Ovary (tissue), 9 donors: ENCODE results near the gene NID1. TPM values are rescaled to one million over a fixed set of nuclear protein-coding genes. Genes with fewer than 3 reads are reported as not detected.

Experiments
- DNase-seq, 5 donors: peaks; one replicate each; pipeline ENCODE4 v3.0.0-alpha.2; 2019 to 2020
- H3K27ac ChIP-seq, 2 donors: fragments of 200-600 bp; one replicate each; pipeline versions ENCODE4 v1.5.1 to v1.8.0; 2019 to 2022
- H3K27me3 ChIP-seq: fragments of 200-600 bp; one replicate; pipeline ENCODE4 v1.8.0; 2022
- H3K36me3 ChIP-seq: fragments of 200-600 bp; sonication (generic); one replicate; pipeline ENCODE4 v1.5.1; 2019
- H3K4me1 ChIP-seq: one replicate; pipeline ENCODE4 v1.8.1; 2013; ENCODE audit warnings: mild to moderate bottlenecking, moderate library complexity; ENCODE audit not compliant: insufficient read depth
- H3K4me3 ChIP-seq: fragments of 200-600 bp; sonication (generic); one replicate; pipeline ENCODE4 v1.5.1; 2017
- H3K9me3 ChIP-seq, 2 donors: fragments of 200-600 bp in 1 of 2; sonication (generic) in 1 of 2; one replicate each; pipeline versions ENCODE4 v1.5.1 to v1.8.1; 2013 to 2019; ENCODE audit warnings: mild to moderate bottlenecking in 1 of 2, moderate library complexity in 1 of 2
- EP300 ChIP-seq: sonication (generic); formaldehyde crosslinking; IDR thresholded peaks from one replicate; pipeline ENCODE4 v1.6.1; 2017; ENCODE audit warnings: antibody characterized with exemption
- POLR2A ChIP-seq: fragments of 450-650 bp; IDR thresholded peaks from one replicate; pipeline ENCODE4 v1.6.1; 2017; ENCODE audit warnings: antibody characterized with exemption, mild to moderate bottlenecking, moderate library complexity
- WGBS, 3 donors: extraction: QIAGEN DNeasy Blood & Tissue Kit in 1 of 3; methylation state at CpG; one replicate each; pipeline versions ENCODE4 v1.1.5 to v1.1.7; 2013 to 2017; 5-methylcytosine and 5-hydroxymethylcytosine counted together
- intact Hi-C, 4 donors: fragments of 100-400 bp; cut with DNase I; formaldehyde crosslinking; loops; one replicate each; pipeline versions ENCODE4 v1.11.0 to v1.15.1; 2022 to 2023
- polyA plus RNA-seq, 2 donors: library from polyadenylated mRNA; stranded (reverse); fragments of 200-250 nt in 1 of 2; fragments of 350-450 nt in 1 of 2; fragmentation: Illumina TruSeq in 1 of 2; extraction: RNeasy Lipid Tissue Mini Kit (QIAGEN cat#74804) in 1 of 2; gene quantifications; one replicate each; pipeline ENCODE4 v1.2.3, GENCODE V29; 2013 to 2014
- total RNA-seq, 7 donors: library from RNA; depleted of rRNA in 2 of 7; stranded (reverse); fragments of >200 nt in 2 of 7; fragmentation: NEBNext Ultra II Directional in 3 of 7; extraction: Animal tissue kit (Norgen Biotek cat#: 25700) in 3 of 7; gene quantifications; one replicate each; pipeline versions ENCODE4 v1.1.0 to v1.2.4, GENCODE V29; 2016 to 2023
- TF ChIP-seq, protein P1 (sequence below), 3 donors: fragments of 450-650 bp in 2 of 3; fragments of 200-600 bp in 1 of 3; IDR thresholded peaks; one replicate each; pipeline versions ENCODE4 v1.5.1 to v1.8.0; 2016 to 2022; ENCODE audit warnings: antibody characterized with exemption in 3 of 3, mild to moderate bottlenecking in 1 of 3
- donor health status: DM: no; HTN: no; CAD: no; lungs with moderate emphysema.
- donor health status: DM: no; HTN: no; CAD: no.
- donor health status: Bipolar disorder and iron deficiency.
- donor health status: DM: yes; HTN: yes; CAD: no.
- donor health status: DM: no; HTN: no; CAD: no.
- donor health status: DM: yes; HTN: yes; CAD: no.

NID1 gene
- total and polyA plus RNA-seq, 9 donors, result 59.2 to 147 (median 76.4) TPM

DNA sequence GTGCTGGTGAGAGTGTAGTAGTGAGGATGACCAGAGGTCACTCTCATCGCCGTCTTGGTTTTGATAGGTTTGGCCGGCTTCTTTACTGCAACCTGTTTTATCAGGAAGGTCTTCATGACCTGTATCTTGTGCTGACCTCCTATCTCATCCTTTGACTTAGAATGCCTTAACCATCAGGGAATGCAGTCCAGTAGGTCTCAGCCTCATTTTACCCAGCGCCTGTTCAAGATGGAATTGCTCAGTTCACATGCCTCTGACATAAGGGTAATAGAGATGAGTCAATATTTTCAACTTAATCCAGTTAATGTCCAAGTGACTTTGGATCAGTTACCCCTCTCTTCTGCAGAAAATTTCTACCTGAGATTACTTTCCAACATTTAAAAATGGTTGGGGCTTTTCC is 4.6 kb downstream of the NID1 start:
- peak in 1 of 5 donors; percentile 8 for DNase-seq
- Histone ChIP-seq H3K9me3 (no peaks in the 10 kb centered on the region), H3K36me3 (no peaks in the 10 kb centered on the region), H3K27ac (no peak overlapping the region), H3K4me3 (peak overlapping the region; percentile 5), H3K4me1 (peaks cover 9% of the 10 kb centered on the region), H3K27me3 (no peaks in the 10 kb centered on the region)
- TF ChIP-seq, protein P1, sequence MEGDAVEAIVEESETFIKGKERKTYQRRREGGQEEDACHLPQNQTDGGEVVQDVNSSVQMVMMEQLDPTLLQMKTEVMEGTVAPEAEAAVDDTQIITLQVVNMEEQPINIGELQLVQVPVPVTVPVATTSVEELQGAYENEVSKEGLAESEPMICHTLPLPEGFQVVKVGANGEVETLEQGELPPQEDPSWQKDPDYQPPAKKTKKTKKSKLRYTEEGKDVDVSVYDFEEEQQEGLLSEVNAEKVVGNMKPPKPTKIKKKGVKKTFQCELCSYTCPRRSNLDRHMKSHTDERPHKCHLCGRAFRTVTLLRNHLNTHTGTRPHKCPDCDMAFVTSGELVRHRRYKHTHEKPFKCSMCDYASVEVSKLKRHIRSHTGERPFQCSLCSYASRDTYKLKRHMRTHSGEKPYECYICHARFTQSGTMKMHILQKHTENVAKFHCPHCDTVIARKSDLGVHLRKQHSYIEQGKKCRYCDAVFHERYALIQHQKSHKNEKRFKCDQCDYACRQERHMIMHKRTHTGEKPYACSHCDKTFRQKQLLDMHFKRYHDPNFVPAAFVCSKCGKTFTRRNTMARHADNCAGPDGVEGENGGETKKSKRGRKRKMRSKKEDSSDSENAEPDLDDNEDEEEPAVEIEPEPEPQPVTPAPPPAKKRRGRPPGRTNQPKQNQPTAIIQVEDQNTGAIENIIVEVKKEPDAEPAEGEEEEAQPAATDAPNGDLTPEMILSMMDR (IDR thresholded peaks at IDR 0.05), result no peak
- TF ChIP-seq EP300, result no peak
- TF ChIP-seq POLR2A, result no peak
- intact Hi-C loops, result loop anchor here in 2 of 4 donors (10.0 kb wide), 2 partner anchors 85 to 195 kb away; partner anchors contain the start of gene LYST (in 1 of the 2)
- 89 to 97% (median 93%) methylated on average over 4 of the region's 4 CpGs for WGBS, 3 donors

DNA sequence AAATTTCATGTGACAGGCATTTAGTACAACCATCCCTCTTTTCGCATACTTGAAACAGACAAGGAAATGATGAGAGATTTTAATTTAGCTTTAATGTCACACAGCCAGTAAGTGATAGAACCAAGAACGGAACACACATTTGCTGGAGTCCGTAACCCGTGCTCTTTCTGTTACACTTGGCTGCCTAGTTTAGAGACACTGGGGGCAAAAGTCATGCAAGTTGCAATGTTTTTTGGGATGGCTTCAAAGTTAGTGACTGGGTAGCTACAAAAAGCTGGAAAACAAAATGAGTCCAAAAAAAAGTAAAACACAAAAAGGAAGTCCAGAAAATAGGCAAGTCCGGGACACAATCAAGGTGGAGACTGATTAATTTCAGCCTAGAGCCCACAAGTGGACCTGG is 5.9 kb downstream of the NID1 start:
- Histone ChIP-seq H3K9me3 (no peaks in the 10 kb centered on the region), H3K27ac (no peak overlapping the region), H3K27me3 (no peaks in the 10 kb centered on the region), H3K36me3 (no peaks in the 10 kb centered on the region), H3K4me3 (peak overlapping the region; percentile 1), H3K4me1 (peaks cover 9% of the 10 kb centered on the region)
- intact Hi-C loops, result no loop called here
- WGBS, 3 donors, result 31 to 42% (median 36%) methylated on average over 5 of the region's 5 CpGs
- no peak for TF ChIP-seq POLR2A
- TF ChIP-seq, protein P1 (IDR thresholded peaks at IDR 0.05), result no peak
- no peak for TF ChIP-seq EP300
- DNase-seq, result peak in 1 of 5 donors; percentile 17

DNA sequence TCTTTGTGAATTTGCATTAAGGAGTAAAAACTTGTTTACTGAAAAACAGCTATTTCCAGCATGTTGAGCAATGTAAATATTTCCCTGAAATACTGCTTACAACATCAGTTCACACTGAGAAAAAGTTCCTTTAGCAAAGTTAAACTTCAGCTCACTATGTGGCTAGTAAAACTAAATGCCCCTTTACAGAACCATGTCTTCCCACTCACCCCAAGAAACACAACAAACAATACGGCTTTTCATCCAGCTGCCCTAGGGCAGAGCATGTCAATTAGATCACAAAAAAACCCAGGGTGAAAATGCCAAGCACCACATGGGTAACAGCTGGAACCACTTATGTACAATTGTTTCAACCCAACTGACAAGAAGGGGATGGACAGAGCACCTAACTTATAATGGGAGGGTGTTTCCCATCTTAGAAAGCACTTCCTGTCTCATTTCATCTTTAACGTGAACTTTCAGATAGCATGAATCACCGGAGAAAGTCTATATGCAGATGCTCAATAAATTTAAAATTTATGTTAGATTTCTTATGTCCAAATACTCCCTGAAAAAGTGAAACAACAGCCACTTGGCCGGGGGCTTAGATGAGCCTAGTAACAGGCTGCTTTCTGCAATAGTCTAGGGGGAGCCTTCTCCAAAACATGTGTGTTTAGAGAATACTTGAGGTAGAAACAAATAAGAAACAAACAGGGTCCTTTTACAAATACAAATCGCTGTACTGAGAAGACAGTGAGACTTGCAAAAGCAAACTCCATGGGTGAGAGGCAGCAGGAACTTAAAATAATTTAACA is 6.6 kb downstream of the NID1 start:
- DNase-seq, result peak in 1 of 5 donors; percentile 13
- peaks cover 9% of the 10 kb centered on the region for H3K4me1 ChIP-seq
- H3K4me3 ChIP-seq, result peak overlapping the region; percentile 16
- H3K9me3 ChIP-seq, result no peaks in the 10 kb centered on the region
- WGBS, 3 donors, result 14 to 17% (median 16%) methylated on average over 5 of the region's 5 CpGs
- H3K27me3 ChIP-seq, result no peaks in the 10 kb centered on the region
- no peaks in the 10 kb centered on the region for H3K36me3 ChIP-seq
- intact Hi-C loops, result no loop called here
- TF ChIP-seq POLR2A, result no peak
- TF ChIP-seq, protein P1 (IDR thresholded peaks at IDR 0.05), result no peak
- no peak for TF ChIP-seq EP300
- H3K27ac ChIP-seq, result peak overlapping the region in 1 of 2 donors; percentile 10

DNA sequence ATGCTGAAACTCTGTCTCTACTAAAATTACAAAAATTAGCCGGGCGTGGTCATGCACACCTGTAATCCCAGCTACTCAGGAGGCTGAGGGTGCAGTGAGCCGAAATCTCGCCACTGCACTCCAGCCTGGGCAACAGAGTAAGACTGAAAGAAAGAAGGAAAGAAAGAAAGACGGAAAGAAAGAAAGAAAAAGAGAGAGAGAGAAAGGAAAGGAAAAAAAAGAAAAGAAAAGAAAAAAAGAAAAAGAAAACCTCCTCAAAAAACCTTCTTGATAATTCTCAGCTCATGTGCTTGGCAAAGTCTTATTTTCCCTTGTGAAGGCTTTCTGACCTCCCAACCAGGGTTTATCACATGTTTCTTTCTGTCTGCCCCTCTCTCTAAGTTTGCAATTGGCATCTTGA is 7.3 kb downstream of the NID1 start:
- peak overlapping the region in 1 of 2 donors; percentile 10 for H3K27ac ChIP-seq
- H3K4me1 ChIP-seq, result peaks cover 8% of the 10 kb centered on the region
- WGBS, 3 donors, result 86 to 95% (median 90%) methylated on average over 5 of the region's 5 CpGs
- H3K9me3 ChIP-seq, result no peaks in the 10 kb centered on the region
- DNase-seq, result peak in 1 of 5 donors; percentile 12
- no peak for TF ChIP-seq POLR2A
- intact Hi-C loops, result no loop called here
- no peaks in the 10 kb centered on the region for H3K27me3 ChIP-seq
- peak overlapping the region; percentile 16 for H3K4me3 ChIP-seq
- H3K36me3 ChIP-seq, result no peaks in the 10 kb centered on the region
